Hindlimb muscle (tissue), 1 donor: ENCODE measurements around the gene ZNF462. TPM values are rescaled to one million over a fixed set of nuclear protein-coding genes. Genes with fewer than 3 reads are reported as not detected.

Source experiments
- DNase-seq: peaks from one replicate; pipeline ENCODE4 v3.0.0-alpha.2; 2013
- polyA plus RNA-seq: library from polyadenylated mRNA; unstranded; fragments of 120-200 nt; gene quantifications from one replicate; pipeline ENCODE4 v1.2.1, GENCODE V29; 2013; ENCODE audit not compliant: insufficient read length

Gene ZNF462
- polyA plus RNA-seq, 1 donor = 10.5 TPM

DNA sequence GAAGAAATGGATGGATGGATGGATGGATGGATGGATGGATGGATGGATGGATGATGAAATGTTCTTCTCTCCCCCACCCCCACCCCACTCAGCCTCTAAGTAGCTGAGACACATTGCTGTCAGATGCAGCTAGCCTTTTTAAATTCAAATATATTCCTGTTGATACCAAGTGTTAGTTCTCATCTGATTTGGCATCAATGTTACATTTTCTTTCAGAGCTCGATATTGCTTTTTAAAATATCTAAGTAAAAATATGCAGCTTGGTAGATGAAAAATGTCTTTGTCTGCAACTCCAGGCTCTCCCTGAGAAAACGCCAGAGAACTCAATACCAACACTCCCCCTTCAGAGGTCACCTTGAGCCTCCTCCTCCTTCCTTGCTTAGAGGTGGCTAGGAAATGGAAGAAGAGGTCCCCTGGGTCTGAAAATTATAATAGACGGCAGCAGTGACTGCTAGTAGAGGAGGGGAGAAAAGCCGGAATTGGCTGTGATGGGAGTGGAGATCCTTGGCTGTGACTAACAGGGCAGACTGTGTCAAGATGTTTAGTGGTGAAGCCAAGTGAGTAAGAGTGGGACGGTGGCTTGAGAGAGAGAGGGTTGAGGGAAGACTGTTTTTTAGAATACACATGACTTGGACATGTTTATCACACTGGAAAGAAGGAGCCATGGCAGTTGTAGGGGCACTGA is 156.0 kb downstream of the ZNF462 start:
- DNase-seq = peak; percentile 11

DNA sequence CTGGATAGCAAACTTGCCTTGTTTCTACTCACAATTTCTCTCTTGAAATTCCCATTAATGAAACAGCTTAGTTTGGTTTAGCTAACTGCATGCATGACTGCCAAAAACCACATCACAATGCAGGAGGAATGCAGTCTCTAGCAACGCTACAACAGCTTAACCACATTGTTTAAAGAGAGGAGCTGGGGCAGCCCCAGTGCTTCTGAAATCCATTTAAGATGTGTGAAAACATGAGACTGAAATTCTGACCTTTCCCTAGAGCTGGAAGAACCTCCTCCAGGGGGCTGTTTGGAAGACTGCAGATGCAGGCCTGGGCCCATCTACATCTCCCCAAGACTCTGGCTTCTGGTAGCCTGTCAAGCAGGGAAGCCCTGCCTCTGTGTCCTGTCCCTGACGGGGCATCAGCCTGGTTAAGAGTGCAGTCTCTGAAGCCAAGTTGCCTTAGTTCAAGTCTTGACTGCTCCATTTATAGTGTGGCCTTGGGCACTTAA is 157.1 kb downstream of the ZNF462 start:
- peak; percentile 73 for DNase-seq

DNA sequence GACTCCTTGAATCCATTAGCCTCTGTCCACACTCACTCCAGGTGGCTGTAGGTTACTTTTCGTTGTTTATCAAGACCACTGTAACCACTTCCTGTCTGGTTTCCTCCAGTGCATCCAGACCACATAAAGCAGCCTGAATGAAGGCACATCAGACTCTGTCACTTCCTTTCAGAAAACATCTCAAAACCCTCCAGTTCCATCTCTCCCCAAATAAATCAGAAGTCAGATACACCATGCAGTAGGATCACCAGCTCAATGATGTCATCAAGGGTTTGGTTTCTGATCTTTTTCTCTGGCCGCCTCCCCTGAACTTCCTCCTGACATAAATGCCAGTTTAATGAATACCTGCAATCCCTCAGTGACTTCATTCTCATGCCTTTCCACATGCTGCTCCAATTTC is 161.2 kb downstream of the ZNF462 start:
- DNase-seq = no peak

DNA sequence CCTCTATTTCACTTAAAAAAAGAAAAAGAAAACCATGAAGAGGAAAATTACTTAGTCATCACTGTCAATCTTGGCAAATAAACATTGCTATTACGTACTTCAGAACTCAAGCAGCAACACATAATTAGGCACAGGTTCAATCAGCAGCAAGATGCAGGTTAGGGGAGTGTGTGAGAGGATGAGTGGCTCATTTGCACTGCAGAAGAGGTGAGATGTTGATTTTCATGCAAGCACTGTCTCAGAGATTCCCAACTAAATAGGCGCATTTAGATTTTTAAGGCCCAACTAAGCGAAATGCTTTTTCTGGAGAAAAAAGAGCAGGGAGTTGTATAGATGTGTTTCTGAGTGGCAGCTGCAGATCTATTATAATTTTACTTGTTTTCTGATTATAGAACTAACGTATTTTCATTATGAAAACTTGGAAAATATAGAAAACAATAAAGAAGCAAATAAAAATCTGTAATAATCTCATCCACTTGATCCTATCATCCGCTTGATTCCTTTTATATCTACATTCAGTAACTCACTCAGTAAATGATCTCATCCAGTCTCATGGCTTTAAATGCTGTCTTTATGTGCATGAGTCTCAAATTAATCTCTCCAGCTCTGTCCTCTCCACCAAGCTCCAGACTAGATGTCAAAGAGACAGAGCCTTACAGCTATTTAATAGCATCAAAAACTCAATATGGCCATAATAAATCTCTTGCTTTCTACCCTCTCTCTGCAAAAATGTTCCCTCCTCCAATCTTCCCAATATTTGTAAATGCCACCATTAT is 162.5 kb downstream of the ZNF462 start:
- DNase-seq = no peak

DNA sequence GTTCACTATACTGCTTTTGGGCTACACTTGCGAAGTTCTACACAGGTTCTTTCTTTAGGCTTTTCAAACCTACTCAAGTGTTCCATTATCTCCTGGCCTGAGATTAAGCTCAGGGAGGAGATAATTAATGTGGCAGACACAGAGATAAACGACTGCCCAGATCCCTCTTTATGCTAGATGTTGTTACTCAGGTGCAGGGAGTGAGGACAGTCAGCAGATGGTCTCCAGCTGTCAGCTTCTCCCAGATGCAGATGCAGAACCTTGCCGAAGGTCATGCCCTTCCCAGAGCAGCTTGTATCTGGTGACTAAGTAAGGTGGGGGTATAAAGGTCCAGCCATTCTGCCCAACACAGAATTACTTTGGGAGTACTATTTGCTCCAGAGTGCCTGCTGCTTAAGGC is 166.2 kb downstream of the ZNF462 start:
- DNase-seq = no peak

DNA sequence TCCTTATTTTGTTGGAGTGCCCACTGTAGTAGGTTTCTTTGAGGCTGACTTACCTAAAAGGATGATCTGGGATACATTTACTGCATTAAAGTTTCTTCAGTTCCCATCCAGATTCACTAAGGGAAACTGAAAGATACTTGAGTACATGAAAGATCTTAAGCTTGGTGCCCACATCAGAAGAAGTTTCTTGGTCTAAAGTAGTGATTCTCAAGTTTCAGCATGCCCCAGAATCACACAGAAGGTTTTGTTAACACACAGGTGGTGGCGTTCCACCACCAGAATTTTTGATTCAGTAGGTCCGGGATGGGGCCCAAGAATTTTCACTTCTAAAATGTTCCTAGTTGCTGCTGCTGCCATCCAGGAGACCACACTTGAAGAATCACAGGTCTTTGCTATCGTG is 171.0 kb downstream of the ZNF462 start:
- no peak for DNase-seq

DNA sequence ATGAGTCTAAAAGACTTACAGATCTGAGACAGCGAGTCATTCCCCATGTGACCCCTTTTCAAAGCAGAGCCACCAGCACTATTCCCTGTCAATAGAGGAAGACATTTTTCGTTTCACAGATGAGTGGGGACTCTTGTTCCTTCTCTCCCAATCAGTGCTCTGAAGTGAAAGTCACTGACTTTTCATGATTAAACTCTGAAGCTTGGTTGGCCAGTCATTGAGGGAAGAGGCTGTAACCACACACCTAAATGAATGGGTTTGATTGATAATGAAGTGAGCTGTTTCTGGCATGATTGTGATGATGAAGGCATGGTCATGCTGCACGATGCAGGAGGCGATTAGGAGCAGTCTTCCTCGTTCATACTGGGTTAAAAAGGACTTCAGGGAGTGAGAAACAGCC is 171.9 kb downstream of the ZNF462 start:
- DNase-seq = no peak

DNA sequence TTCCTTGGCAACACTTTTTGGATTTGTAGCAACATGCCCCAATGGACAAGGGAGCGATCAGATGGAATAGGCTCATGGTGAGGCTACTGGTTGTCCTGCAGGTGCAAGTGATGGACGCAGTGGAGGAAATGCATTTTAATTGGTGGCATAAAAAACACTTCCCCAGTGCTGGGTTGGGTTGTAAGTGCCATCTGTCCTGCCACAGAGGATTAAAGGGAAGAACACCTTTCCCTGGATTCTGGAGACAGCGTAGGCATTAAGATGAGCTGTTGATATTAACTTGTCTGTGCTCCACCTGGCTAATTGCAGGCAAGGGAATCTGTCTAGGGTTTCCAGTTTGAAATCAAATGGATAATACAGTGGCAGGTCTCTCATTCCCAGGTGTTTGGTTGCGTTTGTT is 173.4 kb downstream of the ZNF462 start:
- no peak for DNase-seq

DNA sequence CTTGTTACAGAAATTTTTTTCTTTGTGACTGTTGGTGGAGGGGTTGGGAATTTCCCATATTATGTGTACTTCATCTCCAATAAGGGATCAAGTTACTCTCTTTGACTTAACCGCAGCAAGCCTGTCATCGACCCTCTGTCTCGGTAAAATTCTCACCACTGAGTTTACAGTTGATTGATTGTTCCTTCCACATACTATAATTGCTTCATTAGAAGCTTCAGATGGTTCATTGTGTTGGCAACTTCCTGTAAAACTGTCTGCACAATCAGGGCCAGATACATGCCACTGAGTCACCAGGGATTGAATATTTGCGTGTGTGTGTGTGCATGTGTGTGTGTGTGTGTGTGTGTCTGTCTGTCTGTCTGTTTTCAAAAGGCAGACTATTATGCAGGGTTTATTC is 176.6 kb downstream of the ZNF462 start:
- no peak for DNase-seq

DNA sequence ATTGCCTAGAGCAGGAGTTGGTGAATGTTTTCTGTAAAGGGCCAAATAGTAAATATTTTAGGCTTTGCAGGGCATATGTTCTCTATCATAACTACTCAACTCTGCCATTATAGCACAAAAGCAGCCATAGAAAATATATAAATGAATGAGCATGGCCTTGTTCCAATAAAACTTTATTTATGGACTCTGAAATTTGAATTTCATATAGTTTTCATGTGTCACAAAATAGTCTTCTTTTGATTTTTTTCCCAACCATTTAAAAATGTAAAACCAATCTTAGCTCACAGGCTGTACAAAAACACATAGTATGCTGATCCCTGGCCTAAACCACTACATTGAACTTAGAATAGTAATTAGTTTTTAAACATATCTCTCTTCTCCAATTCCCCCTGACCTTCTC is 179.6 kb downstream of the ZNF462 start:
- no peak for DNase-seq

DNA sequence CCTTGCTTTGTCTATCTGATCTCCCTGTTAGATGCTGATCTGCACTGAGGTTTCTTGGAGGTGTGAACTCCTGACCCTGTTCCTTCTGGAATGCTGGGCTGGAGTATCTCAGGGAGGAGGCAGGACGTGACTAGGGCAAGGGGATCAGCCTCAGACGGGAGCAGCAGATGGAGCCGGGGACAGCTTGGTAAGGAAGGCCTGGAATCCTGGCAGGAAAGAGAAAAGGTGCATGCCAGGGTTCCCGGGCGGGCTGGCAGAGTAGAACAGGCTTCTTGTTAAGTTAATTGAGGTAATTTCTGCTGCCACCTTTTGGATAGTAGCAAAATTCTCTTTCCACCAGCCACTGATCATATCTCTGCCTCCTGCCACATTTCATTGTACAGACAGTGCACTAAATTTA is 180.9 kb downstream of the ZNF462 start:
- DNase-seq = no peak

DNA sequence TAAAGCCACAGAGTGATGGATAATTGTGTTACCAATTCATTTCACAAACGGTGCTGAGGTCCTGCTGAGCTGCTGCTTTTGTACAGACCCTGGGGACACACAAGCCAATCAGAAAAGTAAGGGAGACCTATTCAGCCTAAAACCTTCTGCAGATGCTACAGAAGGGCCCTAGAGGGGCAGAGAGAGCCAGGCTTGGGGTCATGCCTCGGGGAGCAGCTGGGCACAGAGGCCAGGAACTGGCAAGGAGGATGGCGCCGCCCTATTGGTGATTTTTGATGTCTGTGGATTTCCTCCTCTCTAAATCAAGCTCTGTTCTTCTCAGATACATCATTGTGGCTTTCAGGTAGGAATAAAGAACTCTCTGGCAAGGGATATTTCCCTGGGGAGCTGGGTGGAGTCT is 181.9 kb downstream of the ZNF462 start:
- DNase-seq = no peak

DNA sequence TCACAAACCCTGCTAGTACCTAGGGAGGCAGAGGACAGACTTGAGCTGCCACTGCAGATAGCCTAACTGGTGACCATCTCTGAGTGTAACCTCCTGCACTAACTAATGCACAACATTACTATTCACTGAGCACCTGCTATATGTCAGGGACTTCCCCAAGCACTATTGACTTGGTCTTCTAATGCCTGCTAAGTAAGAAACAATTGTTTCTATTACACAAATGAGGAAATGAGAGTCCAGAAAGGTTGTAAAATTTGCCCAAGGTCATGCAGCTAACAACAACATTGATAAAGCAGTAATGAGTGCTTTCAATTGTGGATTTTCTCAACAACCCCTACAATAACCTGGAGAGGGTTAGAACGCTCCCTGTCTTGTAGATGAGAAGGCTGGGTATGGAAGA is 183.7 kb downstream of the ZNF462 start:
- no peak for DNase-seq

DNA sequence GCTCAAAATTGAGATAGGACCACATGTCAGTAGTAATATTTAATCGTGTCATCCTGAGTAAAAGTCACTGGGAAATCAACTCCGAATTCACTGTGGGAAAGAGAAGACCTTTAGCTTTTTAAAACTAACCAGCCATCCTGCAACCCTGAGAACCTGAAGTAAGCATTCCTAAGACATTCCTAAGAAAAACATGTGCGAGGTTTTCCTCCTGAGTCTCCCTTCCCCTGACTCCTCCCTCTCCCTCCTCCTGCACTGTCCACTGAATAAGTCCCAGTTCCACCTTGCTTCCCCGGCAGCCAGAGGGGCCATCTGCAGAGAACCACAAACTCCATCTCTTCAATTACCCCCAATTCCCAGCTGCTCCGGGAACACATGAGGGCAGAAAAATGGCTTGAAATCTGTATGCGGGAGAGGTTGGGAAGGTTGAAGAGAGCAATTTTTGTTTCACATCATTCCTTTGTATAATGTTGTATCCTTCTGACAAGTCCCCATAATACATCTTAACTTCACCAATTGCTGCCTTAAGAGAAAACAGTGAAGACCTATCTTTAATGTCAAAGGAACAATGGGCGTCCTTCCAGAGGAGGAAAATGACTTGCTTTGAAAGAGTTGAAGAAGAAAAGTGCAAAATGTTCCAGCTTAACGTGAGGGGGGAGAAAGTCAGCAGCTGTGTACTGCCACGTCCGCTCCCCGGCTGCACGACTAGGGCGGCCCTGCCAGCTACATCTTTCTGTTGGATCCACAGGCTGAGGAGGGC is 186.3 kb downstream of the ZNF462 start:
- no peak for DNase-seq

DNA sequence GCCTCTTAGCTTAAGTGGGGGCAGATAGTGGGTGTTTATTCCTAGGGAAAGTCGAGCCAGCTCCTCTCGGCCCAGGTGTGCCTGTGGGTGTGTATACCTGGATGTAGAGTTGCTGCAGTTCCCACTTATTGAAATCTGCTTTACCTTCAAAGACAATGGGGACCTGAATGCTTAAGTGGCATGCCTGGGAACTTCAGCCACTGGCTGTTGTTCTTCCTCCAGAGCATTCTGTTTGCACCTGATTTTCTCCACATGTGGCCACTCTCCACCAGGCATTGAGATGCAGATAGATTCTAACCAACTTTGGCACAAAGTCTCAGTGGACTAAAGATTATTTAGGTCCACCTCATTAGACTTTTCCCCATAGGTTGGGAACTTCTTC is 186.8 kb downstream of the ZNF462 start:
- no peak for DNase-seq

DNA sequence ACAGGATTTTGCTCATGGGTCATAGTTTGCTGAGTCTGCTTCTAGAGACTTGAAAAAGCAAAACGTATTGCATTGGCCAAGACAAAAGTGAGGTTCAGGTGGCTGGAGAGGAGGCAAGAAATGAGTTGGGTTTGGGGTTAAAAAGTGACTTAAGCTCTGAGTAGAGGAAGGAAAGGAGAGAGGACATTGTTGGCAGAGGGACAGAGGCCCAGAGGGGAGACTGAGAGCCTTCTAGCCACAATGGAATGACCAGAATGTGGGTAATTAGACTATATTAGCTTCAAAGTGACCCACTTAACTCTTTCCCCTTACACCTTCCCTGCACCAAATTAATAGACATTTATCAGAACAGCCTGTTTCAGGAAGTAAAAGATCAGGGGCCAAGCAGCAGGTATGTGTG is 188.4 kb downstream of the ZNF462 start:
- DNase-seq = no peak

DNA sequence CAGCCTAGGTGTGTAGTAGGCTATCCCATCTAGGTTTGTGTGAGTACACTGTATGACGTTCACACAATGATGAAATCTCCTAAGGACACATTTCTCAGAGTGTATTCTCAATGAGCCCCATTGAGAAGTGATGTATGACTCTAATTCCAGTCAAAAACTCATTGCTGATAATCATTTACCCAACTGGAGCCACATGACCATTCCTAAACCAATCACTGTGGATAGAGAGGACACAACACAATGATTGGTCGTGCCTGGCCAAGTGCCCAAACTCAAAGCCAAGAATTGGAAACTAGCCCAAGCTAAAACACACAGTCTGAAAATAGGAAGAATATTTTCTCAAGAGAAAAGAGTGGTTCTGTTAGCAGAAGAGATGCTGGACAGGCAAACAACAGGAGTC is 191.2 kb downstream of the ZNF462 start:
- DNase-seq = no peak

DNA sequence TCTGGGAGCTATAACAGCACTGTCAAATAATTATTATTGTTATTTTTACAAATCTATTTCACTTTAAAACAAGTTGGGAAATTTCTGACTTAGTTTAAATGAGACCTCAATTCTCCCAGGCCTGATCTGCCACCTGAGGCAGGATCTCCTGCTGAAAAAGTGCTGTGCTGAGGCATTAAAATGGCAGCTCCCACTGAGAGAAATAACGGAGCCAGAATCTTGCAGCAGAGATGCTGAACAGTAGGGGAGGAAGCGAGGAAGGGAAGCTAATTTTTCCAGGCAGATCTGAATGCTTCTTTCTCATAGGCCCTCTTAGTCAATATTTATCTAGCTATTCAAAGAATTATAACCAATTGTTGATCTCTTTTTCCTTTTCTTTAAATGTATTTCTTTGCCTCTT is 196.3 kb downstream of the ZNF462 start:
- DNase-seq = no peak

DNA sequence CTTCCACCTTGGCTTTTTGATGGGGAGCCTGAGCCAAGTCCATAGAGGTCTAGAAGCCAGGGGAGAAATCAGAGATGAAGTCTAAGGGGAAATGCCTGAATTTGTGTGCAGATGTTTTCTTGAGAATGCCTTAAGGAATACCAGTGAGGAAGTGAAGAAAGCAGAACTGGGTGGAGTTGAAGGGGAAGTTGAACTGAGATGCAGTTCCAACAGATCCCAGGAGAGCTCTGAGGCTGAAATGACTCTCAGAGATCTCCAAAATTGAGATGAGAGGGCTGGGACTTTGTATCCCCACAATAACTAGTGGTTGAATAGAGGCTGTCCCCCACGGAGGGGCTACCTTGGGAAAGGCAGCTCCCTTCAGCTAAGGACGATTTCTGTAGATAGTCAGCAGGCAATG is 197.1 kb downstream of the ZNF462 start:
- DNase-seq = no peak
